Epithelial cell of proximal tubule (primary cell): ENCODE results near the gene RERGL. TPM values are rescaled to one million over a fixed set of nuclear protein-coding genes. Genes with fewer than 3 reads are reported as not detected.

Experiments
- total RNA-seq: library from RNA; depleted of rRNA; stranded (reverse); fragments of >200 nt; gene quantifications from 2 replicates; pipeline ENCODE4 v1.2.3, GENCODE V29; 2015

The RERGL gene
- total RNA-seq, 1 donor from 2014 or later: not detected

Other genes starting within 250 kb of the RERGL start
- gene PIK3C2G, start 171.3 kb upstream of the RERGL start, total RNA-seq: under 0.01 and 0.12 TPM in 2 replicates